ENCODE data around the gene CFAP74. TPM values are rescaled to one million over a fixed set of nuclear protein-coding genes. Genes with fewer than 3 reads are reported as not detected.

The CFAP74 gene
- total RNA-seq, 1 experiment from 2014 or later, result 0.28 TPM

GRCh38 chr1:1943834-1944570 is 59.6 kb downstream of the CFAP74 start:
- Histone ChIP-seq H3K9me3 (ENCODE audit: control insufficient read depth, low read depth, low read length) (no peaks in the 10 kb centered on the region), H4K91ac (ENCODE audit: insufficient read length, low read depth, low read length) (no peak overlapping the region), H2BK20ac (ENCODE audit: low read depth, low read length, poor library complexity, severe bottlenecking) (no peak overlapping the region), H4K8ac (replicated peaks; ENCODE audit: insufficient read length, low read depth, low read length) (no peak overlapping the region), H3T11ph (ENCODE audit: low read length) (no peak overlapping the region), H3K4ac (ENCODE audit: low read depth, low read length) (no peak overlapping the region), H4K5ac (ENCODE audit: insufficient read length, low read depth, low read length) (no peak overlapping the region), H3K27me3 (ENCODE audit: insufficient read depth, low read length) (no peaks in the 10 kb centered on the region), H3K4me2 (ENCODE audit: insufficient read depth, insufficient read length, low read length) (peak overlapping the region; percentile 15), H3K27ac (ENCODE audit: insufficient read length, low read depth, low read length) (no peak overlapping the region), H3K56ac (ENCODE audit: insufficient read length, low read depth, low read length) (no peak overlapping the region), H3K9ac (ENCODE audit: extremely low read depth, insufficient read length, low read length) (no peak overlapping the region), H2BK15ac (ENCODE audit: low read depth, low read length) (no peak overlapping the region), H2BK12ac (ENCODE audit: insufficient read length, low read depth, low read length) (no peak overlapping the region), H3K14ac (ENCODE audit: insufficient read depth, low read length) (no peak overlapping the region), H3K79me2 (ENCODE audit: insufficient read depth, low read length) (no peaks in the 10 kb centered on the region), H2AK5ac (ENCODE audit: insufficient read length, low read length) (no peak overlapping the region), H3K4me1 (ENCODE audit: insufficient read depth, low read length) (no peaks in the 10 kb centered on the region), H2BK5ac (ENCODE audit: insufficient read length, low read length) (no peak overlapping the region), H3K23me2 (ENCODE audit: insufficient read length, low read depth, low read length, poor library complexity, severe bottlenecking) (no peaks in the 10 kb centered on the region), H4K20me1 (ENCODE audit: control insufficient read depth, insufficient read depth, insufficient read length) (peaks cover 3% of the 10 kb centered on the region), H3K79me1 (ENCODE audit: insufficient read depth, low read depth, low read length, poor library complexity, severe bottlenecking) (no peaks in the 10 kb centered on the region), H2BK120ac (ENCODE audit: low read depth, low read length, poor library complexity, severe bottlenecking) (no peak overlapping the region), H3K23ac (ENCODE audit: insufficient read length, low read depth, low read length) (no peak overlapping the region), H3K18ac (ENCODE audit: insufficient read length, low read depth, low read length) (no peak overlapping the region), H2AFZ (ENCODE audit: low read length) (no peak overlapping the region)
- peak overlapping the region in 1 of 3 experiments; percentile 44; a peak in 1 of 7 replicates for H3K27ac Mint-ChIP-seq
- peak overlapping the region; percentile 21 to 50; a peak in 1 of 5 replicates for H3K4me3 Mint-ChIP-seq
- peaks cover 2% of the 10 kb centered on the region for H3K27me3 Mint-ChIP-seq (ENCODE audit: low read depth)
- TF ChIP-seq, protein P1, sequence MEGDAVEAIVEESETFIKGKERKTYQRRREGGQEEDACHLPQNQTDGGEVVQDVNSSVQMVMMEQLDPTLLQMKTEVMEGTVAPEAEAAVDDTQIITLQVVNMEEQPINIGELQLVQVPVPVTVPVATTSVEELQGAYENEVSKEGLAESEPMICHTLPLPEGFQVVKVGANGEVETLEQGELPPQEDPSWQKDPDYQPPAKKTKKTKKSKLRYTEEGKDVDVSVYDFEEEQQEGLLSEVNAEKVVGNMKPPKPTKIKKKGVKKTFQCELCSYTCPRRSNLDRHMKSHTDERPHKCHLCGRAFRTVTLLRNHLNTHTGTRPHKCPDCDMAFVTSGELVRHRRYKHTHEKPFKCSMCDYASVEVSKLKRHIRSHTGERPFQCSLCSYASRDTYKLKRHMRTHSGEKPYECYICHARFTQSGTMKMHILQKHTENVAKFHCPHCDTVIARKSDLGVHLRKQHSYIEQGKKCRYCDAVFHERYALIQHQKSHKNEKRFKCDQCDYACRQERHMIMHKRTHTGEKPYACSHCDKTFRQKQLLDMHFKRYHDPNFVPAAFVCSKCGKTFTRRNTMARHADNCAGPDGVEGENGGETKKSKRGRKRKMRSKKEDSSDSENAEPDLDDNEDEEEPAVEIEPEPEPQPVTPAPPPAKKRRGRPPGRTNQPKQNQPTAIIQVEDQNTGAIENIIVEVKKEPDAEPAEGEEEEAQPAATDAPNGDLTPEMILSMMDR (conservative IDR thresholded peaks at IDR 0.05), result peak; percentile 96
- peaks cover 4 to 6% of the 10 kb centered on the region in 2 experiments; a peak in 3 of 4 replicates for H3K4me1 Mint-ChIP-seq
- WGBS (ENCODE audit: extremely low coverage, insufficient read length, low lambda C conversion rate), result no CpG with 5 or more reads among the region's 37 CpGs
- H3K9me3 Mint-ChIP-seq, result peaks cover 0 to 2% of the 10 kb centered on the region in 2 experiments; a peak in 1 of 5 replicates
- H3K36me3 Mint-ChIP-seq (ENCODE audit: insufficient read depth in 1 of 3, low read depth in 3 of 3), result no peaks in the 10 kb centered on the region
- peak; percentile 83 for DNase-seq
